Measurements from ENCODE around the gene SYPL1. TPM values are rescaled to one million over a fixed set of nuclear protein-coding genes. Genes with fewer than 3 reads are reported as not detected.

Gene SYPL1
- total and polyA plus RNA-seq, 9 of the 15 experiments (the other 6 are each of a cell fraction or from before 2014, with no cell fraction given), result 23.8 to 214 (median 70.2) TPM

GRCh38 chr7:106056513-106057203, 55.5 kb downstream of the SYPL1 start (continued):
- TF ChIP-seq SNRNP70 (optimal IDR thresholded peaks at IDR 0.05; ENCODE audit: low read depth, low read length) (no peak), ZNF586 (CRISPR knock-in tag; conservative IDR thresholded peaks at IDR 0.05) (no peak), GTF2E2 (tag; IDR thresholded peaks at IDR 0.05) (no peak), REST (IDR thresholded peaks at IDR 0.05; ENCODE audit: borderline replicate concordance) (peak; percentile 96), REST (CRISPR knock-in tag; IDR thresholded peaks at IDR 0.05; ENCODE audit: low read depth) (no peak), L3MBTL2 (IDR thresholded peaks at IDR 0.05) (peak; percentile 35; the same call in 1 of the 2 replicates), EWSR1 (IDR thresholded peaks at IDR 0.05; ENCODE audit: borderline replicate concordance, low read depth, partially characterized antibody) (no peak), RREB1 (CRISPR knock-in tag; IDR thresholded peaks at IDR 0.05) (no peak), FIP1L1 (IDR thresholded peaks at IDR 0.05; ENCODE audit: low read depth, low read length, poor library complexity, severe bottlenecking) (no peak), ATF4 (CRISPR knock-in tag; IDR thresholded peaks at IDR 0.05) (no peak)

All from K562 (cell line).